Gastrocnemius medialis (tissue), 4 donors: ENCODE results near the gene ETV6.

ENCODE experiments used
- CTCF ChIP-seq, 5 experiments: fragments of 450-650 bp in 3 of 5; fragments of 200-600 bp in 2 of 5; sonication (generic) in 2 of 5; IDR thresholded peaks in 4 of 5; conservative IDR thresholded peaks in 1 of 5; 1 replicate in 4 of 5; 2 replicates in 1 of 5; pipeline ENCODE4 v1.5.1; 2016 to 2019; ENCODE audit warnings: antibody characterized with exemption in 5 of 5, mild to moderate bottlenecking in 3 of 5, moderate library complexity in 3 of 5
- POLR2A ChIP-seq, 2 donors: fragments of 450-650 bp; IDR thresholded peaks; one replicate each; pipeline ENCODE4 v1.6.1; 2017; ENCODE audit warnings: antibody characterized with exemption in 2 of 2, mild to moderate bottlenecking in 2 of 2, moderate library complexity in 2 of 2

- TF ChIP-seq POLR2A (IDR thresholded peaks at IDR 0.05) = no peak
- TF ChIP-seq CTCF (IDR thresholded peaks at IDR 0.05 in 4 of 5, conservative IDR thresholded peaks at IDR 0.05 in 1 of 5) = no peak
These were observed 234.6 kb downstream of the ETV6 start for GRCh38 chr12:11884116-11884515.
